LNCAP (cell line): Measurements from ENCODE around the gene CCDC86.

Source experiments
- TF ChIP-seq, protein P1 (sequence below): fragments of 450-650 bp; IDR thresholded peaks from 2 replicates; pipeline ENCODE4 v1.5.1; 2017; ENCODE audit warnings: mild to moderate bottlenecking

The CCDC86 gene

DNA sequence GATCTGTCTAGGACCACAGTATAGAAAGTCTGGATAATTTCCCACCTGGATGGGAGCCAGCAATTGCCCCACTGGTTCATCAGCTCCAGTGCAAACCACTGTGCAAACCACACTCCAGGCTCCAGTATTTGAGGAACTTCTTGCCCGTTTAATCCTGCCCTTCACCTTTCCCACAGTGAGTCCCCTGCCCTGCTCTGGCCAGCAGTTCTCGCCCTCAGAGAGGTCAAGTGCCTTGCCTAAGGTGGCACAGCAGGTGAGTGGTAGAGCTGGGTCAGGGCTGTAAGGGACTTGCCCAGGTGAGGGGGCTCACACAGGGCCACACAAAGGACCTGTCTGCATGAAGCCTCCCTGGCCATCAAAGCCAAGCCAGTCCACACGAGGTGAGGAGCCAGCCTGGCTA is 32.7 kb upstream of the CCDC86 start:
- TF ChIP-seq, protein P1, sequence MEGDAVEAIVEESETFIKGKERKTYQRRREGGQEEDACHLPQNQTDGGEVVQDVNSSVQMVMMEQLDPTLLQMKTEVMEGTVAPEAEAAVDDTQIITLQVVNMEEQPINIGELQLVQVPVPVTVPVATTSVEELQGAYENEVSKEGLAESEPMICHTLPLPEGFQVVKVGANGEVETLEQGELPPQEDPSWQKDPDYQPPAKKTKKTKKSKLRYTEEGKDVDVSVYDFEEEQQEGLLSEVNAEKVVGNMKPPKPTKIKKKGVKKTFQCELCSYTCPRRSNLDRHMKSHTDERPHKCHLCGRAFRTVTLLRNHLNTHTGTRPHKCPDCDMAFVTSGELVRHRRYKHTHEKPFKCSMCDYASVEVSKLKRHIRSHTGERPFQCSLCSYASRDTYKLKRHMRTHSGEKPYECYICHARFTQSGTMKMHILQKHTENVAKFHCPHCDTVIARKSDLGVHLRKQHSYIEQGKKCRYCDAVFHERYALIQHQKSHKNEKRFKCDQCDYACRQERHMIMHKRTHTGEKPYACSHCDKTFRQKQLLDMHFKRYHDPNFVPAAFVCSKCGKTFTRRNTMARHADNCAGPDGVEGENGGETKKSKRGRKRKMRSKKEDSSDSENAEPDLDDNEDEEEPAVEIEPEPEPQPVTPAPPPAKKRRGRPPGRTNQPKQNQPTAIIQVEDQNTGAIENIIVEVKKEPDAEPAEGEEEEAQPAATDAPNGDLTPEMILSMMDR = no peak

DNA sequence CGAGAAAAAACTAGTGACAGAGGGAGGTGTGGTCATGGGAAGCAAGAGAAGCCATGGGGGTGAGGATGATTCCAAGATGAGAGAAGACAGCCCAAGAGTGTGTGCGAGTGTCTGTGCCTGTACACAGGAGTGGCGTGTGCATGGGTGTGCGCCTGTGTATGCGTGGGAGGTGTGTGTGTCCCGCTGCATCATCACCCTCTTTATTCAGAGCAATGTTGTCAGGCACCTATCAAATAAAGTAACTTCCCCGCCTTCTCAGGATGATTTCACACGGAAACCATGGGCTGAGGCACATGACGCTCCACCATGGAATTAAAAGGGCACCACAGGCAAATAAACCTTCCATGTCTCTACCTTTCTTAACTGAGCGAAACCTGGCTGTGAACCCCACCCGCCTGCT is 32.2 kb upstream of the CCDC86 start:
- TF ChIP-seq, protein P1 = no peak

DNA sequence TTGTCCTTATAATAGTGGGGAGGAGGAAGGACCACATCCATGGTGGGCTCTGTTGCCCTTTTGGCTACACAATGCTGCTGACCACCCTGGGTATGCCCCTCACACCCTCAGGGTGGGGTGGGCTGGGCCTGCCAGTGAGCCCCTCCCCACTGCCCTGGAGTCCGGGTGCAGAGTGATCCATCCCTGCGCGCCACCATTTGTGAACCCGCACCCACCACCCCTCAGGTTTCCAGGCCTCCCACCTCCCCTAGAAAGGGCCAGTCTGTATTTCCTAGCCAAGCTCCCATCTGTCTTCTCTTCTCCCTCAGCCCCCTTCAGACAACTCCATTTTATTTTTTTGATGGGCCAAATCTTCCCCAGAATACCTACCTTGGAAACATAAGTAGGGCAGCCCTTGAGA is 31.8 kb upstream of the CCDC86 start:
- TF ChIP-seq, protein P1 = no peak

DNA sequence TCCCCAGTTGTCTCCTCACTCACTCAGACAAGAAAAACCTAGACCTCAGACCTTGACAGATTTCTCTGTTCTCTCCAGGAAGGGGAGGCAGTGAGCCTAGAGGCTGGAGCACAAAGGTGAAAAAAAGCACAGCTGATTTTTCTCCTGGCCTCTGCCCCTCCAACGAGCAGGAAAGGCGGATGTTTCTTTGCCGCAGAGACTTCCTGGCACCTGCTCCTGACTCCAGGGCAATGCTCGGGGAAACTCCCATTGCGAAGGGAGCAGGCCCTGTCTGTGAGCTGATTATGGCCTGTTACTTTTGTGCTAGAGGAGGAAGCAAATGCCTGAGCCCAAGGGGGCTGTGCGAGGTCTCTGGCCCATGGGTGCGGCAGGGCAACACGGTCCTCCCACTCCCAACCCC is 31.3 kb upstream of the CCDC86 start:
- TF ChIP-seq, protein P1 = no peak

DNA sequence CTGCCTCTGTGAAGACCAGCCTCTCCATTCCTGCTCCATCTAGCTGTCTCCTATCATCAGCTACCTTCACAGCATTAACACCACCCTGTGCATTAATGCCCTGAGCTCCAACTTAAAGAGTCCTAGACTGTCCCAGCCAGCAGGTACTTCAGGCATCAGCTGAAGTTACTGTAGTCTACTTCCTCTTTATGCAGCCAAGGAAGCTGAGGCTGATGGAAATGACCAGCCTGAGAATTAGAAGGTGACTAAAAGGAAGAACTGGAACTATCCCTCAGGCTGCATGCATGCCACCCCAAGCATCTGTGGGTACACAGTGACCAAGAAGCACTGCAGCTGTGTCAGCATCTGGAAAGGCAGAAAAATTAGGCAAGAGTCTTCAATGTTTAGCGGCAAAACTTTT is 28.6 kb upstream of the CCDC86 start:
- TF ChIP-seq, protein P1 = no peak

DNA sequence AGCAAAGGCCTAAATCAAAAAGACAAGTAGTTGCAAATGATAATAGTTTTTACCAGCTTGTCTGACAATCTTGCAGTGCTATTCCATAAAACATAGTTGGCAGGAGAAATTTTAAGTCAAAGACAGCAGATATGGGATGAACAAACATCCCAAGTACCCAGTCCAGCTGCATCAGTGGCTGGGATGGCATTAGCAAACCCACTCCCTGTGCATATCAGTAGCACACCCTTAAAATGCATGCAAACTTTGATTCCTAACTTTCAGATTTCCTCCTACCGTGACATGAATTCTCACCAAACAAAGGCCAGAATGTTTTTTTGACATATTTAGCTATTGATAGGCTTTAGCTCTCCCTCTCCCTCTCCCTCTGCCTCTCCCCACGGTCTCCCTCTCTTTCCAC is 27.8 kb upstream of the CCDC86 start:
- TF ChIP-seq, protein P1 = no peak

DNA sequence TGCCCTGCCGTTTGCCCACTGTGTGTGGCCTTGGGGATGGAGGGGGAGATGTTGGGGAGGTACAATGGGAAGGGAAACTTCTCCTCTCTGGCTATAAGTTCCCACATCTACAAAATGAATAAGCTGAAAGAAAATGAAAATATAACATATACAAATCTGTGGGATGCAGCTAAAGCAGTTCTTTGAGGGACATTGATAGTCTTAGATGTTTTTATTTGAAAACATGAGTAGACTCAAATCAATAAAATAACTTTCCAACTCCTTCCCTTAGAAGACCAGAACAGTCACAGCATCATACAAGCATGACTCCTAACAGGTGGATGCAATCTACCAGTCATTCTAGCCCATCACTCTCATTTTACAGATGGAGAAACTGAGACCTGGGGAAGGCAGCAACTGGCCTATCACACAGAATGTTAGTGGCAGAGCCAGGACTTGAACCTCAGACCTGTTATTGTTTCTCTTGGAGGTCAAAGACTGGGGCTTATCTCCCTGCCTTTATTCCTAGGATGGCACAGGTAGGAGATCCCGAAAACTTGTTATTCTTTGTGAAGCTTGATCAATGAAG is 25.2 kb upstream of the CCDC86 start:
- TF ChIP-seq, protein P1 = no peak

DNA sequence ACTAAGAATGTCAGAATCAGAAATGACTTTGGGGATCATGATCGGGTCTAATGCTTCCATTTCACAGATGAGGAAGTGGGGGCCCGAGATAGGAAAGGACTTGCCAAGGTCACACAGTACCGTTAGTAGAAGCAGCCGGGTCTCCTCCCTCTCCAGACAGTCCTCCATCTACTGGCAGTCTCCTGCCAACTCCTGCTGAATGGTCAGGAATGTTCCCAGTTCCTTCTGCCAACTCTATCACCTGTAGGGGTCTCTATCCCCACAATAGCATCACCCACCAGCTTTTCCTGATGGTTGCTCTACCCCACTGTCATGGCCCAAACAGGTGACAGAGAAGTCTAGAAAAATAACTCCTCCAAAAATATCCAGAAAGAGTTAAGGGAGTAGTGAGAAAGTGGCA is 23.9 kb upstream of the CCDC86 start:
- TF ChIP-seq, protein P1 = no peak
